ENCODE results near the gene CEACAM8.
"Not testable (repeated sequence)": the region's sequence is repeated elsewhere in the genome, so short reads cannot be mapped to it uniquely, and the experiment has no call there.

The CEACAM8 gene

GRCh38 chr19:42594617-42595489, at the start of gene CEACAM8:
Gene CEACAM8, minus strand, starts transcription at chr19:42594924. Its CDS starts 96 bp downstream, at chr19:42594828.
- no peaks in the 10 kb centered on the region for H3K36me3 ChIP-seq (ENCODE audit: insufficient read depth, low read length)
- no peaks in the 10 kb centered on the region for H3K4me1 ChIP-seq (ENCODE audit: insufficient read depth, low read length)
- no peak within 1 kb of the TSS for H2AFZ ChIP-seq (ENCODE audit: low read depth, low read length)
- H3K27me3 ChIP-seq (ENCODE audit: insufficient read depth, low read length), result no peaks in the 10 kb centered on the region
- H3K4me3 ChIP-seq (ENCODE audit: low read length), result no peak within 1 kb of the TSS
- no peaks in the 10 kb centered on the region for H3K9me3 ChIP-seq (ENCODE audit: low read length)

GRCh38 chr19:42639324-42640092, 44.8 kb upstream of the CEACAM8 start:
- not testable (repeated sequence) for H3K9me3 ChIP-seq (ENCODE audit: low read length); H3K4me3 ChIP-seq (ENCODE audit: low read length); H3K36me3 ChIP-seq (ENCODE audit: insufficient read depth, low read length); H3K4me1 ChIP-seq (ENCODE audit: insufficient read depth, low read length); H2AFZ ChIP-seq (ENCODE audit: low read depth, low read length); H3K27me3 ChIP-seq (ENCODE audit: insufficient read depth, low read length)

- H2AFZ ChIP-seq (ENCODE audit: low read depth, low read length), result no peak overlapping the region
- no peaks in the 10 kb centered on the region for H3K4me1 ChIP-seq (ENCODE audit: insufficient read depth, low read length)
- H3K4me3 ChIP-seq (ENCODE audit: low read length), result no peak overlapping the region
- no peaks in the 10 kb centered on the region for H3K9me3 ChIP-seq (ENCODE audit: low read length)
- H3K27me3 ChIP-seq (ENCODE audit: insufficient read depth, low read length), result peaks cover 6% of the 10 kb centered on the region
- no peaks in the 10 kb centered on the region for H3K36me3 ChIP-seq (ENCODE audit: insufficient read depth, low read length)
Measured at GRCh38 chr19:42635233-42635539, 40.5 kb upstream of the CEACAM8 start.

- H3K36me3 ChIP-seq (ENCODE audit: insufficient read depth, low read length), result no peaks in the 10 kb centered on the region
- no peak overlapping the region for H3K4me3 ChIP-seq (ENCODE audit: low read length)
- H3K4me1 ChIP-seq (ENCODE audit: insufficient read depth, low read length), result no peaks in the 10 kb centered on the region
Measured at GRCh38 chr19:42634409-42635232, 39.9 kb upstream of the CEACAM8 start.

GRCh38 chr19:42629191-42629590, 34.5 kb upstream of the CEACAM8 start:
- Histone ChIP-seq H3K36me3 (ENCODE audit: insufficient read depth, low read length) (no peaks in the 10 kb centered on the region), H3K27me3 (ENCODE audit: insufficient read depth, low read length) (peaks cover 6% of the 10 kb centered on the region), H3K4me1 (ENCODE audit: insufficient read depth, low read length) (no peaks in the 10 kb centered on the region), H3K9me3 (ENCODE audit: low read length) (no peaks in the 10 kb centered on the region), H2AFZ (ENCODE audit: low read depth, low read length) (no peak overlapping the region), H3K4me3 (ENCODE audit: low read length) (no peak overlapping the region)

More at GRCh38 chr19:42634409-42635232, 39.9 kb upstream of the CEACAM8 start:
- H3K27me3 ChIP-seq (ENCODE audit: insufficient read depth, low read length), result peaks cover 6% of the 10 kb centered on the region
- H3K9me3 ChIP-seq (ENCODE audit: low read length), result no peaks in the 10 kb centered on the region
- H2AFZ ChIP-seq (ENCODE audit: low read depth, low read length), result no peak overlapping the region

- Histone ChIP-seq H3K27me3 (ENCODE audit: insufficient read depth, low read length) (peaks cover 6% of the 10 kb centered on the region), H3K4me3 (ENCODE audit: low read length) (no peak overlapping the region), H3K36me3 (ENCODE audit: insufficient read depth, low read length) (no peaks in the 10 kb centered on the region), H3K4me1 (ENCODE audit: insufficient read depth, low read length) (no peaks in the 10 kb centered on the region), H2AFZ (ENCODE audit: low read depth, low read length) (no peak overlapping the region), H3K9me3 (ENCODE audit: low read length) (no peaks in the 10 kb centered on the region)
Measured at GRCh38 chr19:42628411-42629140, 33.9 kb upstream of the CEACAM8 start.

- Histone ChIP-seq H3K9me3 (ENCODE audit: low read length) (no peaks in the 10 kb centered on the region), H3K27me3 (ENCODE audit: insufficient read depth, low read length) (peaks cover 6% of the 10 kb centered on the region), H2AFZ (ENCODE audit: low read depth, low read length) (no peak overlapping the region), H3K4me1 (ENCODE audit: insufficient read depth, low read length) (no peaks in the 10 kb centered on the region), H3K36me3 (ENCODE audit: insufficient read depth, low read length) (no peaks in the 10 kb centered on the region), H3K4me3 (ENCODE audit: low read length) (no peak overlapping the region)
Measured at GRCh38 chr19:42627916-42628315, 33.2 kb upstream of the CEACAM8 start.

- Histone ChIP-seq H3K4me3 (ENCODE audit: low read length) (no peak overlapping the region), H3K27me3 (ENCODE audit: insufficient read depth, low read length) (peaks cover 2% of the 10 kb centered on the region), H3K9me3 (ENCODE audit: low read length) (no peaks in the 10 kb centered on the region), H3K36me3 (ENCODE audit: insufficient read depth, low read length) (no peaks in the 10 kb centered on the region), H3K4me1 (ENCODE audit: insufficient read depth, low read length) (no peaks in the 10 kb centered on the region), H2AFZ (ENCODE audit: low read depth, low read length) (no peak overlapping the region)
Measured at GRCh38 chr19:42626181-42626580, 31.5 kb upstream of the CEACAM8 start.

- no peak overlapping the region for H3K4me3 ChIP-seq (ENCODE audit: low read length)
- no peak overlapping the region for H2AFZ ChIP-seq (ENCODE audit: low read depth, low read length)
- H3K4me1 ChIP-seq (ENCODE audit: insufficient read depth, low read length), result no peaks in the 10 kb centered on the region
- no peaks in the 10 kb centered on the region for H3K27me3 ChIP-seq (ENCODE audit: insufficient read depth, low read length)
- H3K9me3 ChIP-seq (ENCODE audit: low read length), result no peaks in the 10 kb centered on the region
- H3K36me3 ChIP-seq (ENCODE audit: insufficient read depth, low read length), result no peaks in the 10 kb centered on the region
Measured at GRCh38 chr19:42619271-42619670, 24.5 kb upstream of the CEACAM8 start.

- no peak overlapping the region for H2AFZ ChIP-seq (ENCODE audit: low read depth, low read length)
Measured at GRCh38 chr19:42613666-42614065, 18.9 kb upstream of the CEACAM8 start.

GRCh38 chr19:42610401-42610915, 15.7 kb upstream of the CEACAM8 start:
- H2AFZ ChIP-seq (ENCODE audit: low read depth, low read length); H3K4me1 ChIP-seq (ENCODE audit: insufficient read depth, low read length); H3K4me3 ChIP-seq (ENCODE audit: low read length); H3K9me3 ChIP-seq (ENCODE audit: low read length); H3K36me3 ChIP-seq (ENCODE audit: insufficient read depth, low read length); H3K27me3 ChIP-seq (ENCODE audit: insufficient read depth, low read length): not testable (repeated sequence)

More at GRCh38 chr19:42613666-42614065, 18.9 kb upstream of the CEACAM8 start:
- Histone ChIP-seq H3K36me3 (ENCODE audit: insufficient read depth, low read length) (no peaks in the 10 kb centered on the region), H3K4me3 (ENCODE audit: low read length) (no peak overlapping the region), H3K4me1 (ENCODE audit: insufficient read depth, low read length) (no peaks in the 10 kb centered on the region), H3K9me3 (ENCODE audit: low read length) (no peaks in the 10 kb centered on the region), H3K27me3 (ENCODE audit: insufficient read depth, low read length) (peaks cover 2% of the 10 kb centered on the region)

- Histone ChIP-seq H3K27me3 (ENCODE audit: insufficient read depth, low read length) (no peaks in the 10 kb centered on the region), H3K36me3 (ENCODE audit: insufficient read depth, low read length) (no peaks in the 10 kb centered on the region), H3K4me3 (ENCODE audit: low read length) (no peak overlapping the region), H3K9me3 (ENCODE audit: low read length) (no peaks in the 10 kb centered on the region), H3K4me1 (ENCODE audit: insufficient read depth, low read length) (no peaks in the 10 kb centered on the region), H2AFZ (ENCODE audit: low read depth, low read length) (no peak overlapping the region)
Measured at GRCh38 chr19:42606660-42607351, 12.1 kb upstream of the CEACAM8 start.

Measured in neuron (in vitro differentiated cells).